SK-N-SH treated with all-trans-retinoic acid at 6 μM for 48 hours (cell line): ENCODE results near the gene DBR1.

Experiments
- ATAC-seq: fragments of 200-7000 bp; cut with Tn5 transposase; 3 replicates; pipeline ENCODE4 v1.9.1; 2020; ENCODE audit warnings: mild to moderate bottlenecking, moderate library complexity
- ARNTL ChIP-seq: fragments of 450-650 bp; formaldehyde crosslinking; IDR thresholded peaks from 2 replicates; pipeline ENCODE4 v1.5.0; 2020; ENCODE audit warnings: low read depth, mild to moderate bottlenecking, moderate library complexity, borderline replicate concordance
- CREB5 ChIP-seq: fragments of 250-450 bp; sonication (Bioruptor Pico); IDR thresholded peaks from 2 replicates; pipeline ENCODE4 v1.5.1; 2020; ENCODE audit warnings: low read depth, mild to moderate bottlenecking, moderate library complexity
- CSDC2 ChIP-seq: fragments of 250-450 bp; sonication (Bioruptor Pico); IDR thresholded peaks from 2 replicates; pipeline ENCODE4 v1.5.0; 2020; ENCODE audit warnings: mild to moderate bottlenecking, moderate library complexity
- ESRRG ChIP-seq: fragments of 250-450 bp; sonication (Bioruptor Pico); IDR thresholded peaks from 2 replicates; pipeline ENCODE4 v1.6.1; 2021; ENCODE audit warnings: mild to moderate bottlenecking
- GLIS3 ChIP-seq: fragments of 250-450 bp; sonication (Bioruptor Pico); IDR thresholded peaks from 2 replicates; pipeline ENCODE4 v1.5.0; 2020; ENCODE audit warnings: mild to moderate bottlenecking, moderate library complexity
- ISL1 ChIP-seq: fragments of 250-450 bp; sonication (Bioruptor Pico); IDR thresholded peaks from 2 replicates; pipeline ENCODE4 v2.1.2; 2022; ENCODE audit warnings: mild to moderate bottlenecking, moderate library complexity
- OSR1 ChIP-seq: fragments of 250-450 bp; sonication (Bioruptor Pico); IDR thresholded peaks from 2 replicates; pipeline ENCODE4 v1.8.0; 2022; ENCODE audit warnings: moderate library complexity, mild to moderate bottlenecking, inconsistent platforms
- PATZ1 ChIP-seq: fragments of 250-450 bp; sonication (Bioruptor Pico); IDR thresholded peaks from 2 replicates; pipeline ENCODE4 v1.8.0; 2020; ENCODE audit warnings: mild to moderate bottlenecking, moderate library complexity, borderline replicate concordance
- POU6F1 ChIP-seq: fragments of 250-450 bp; sonication (Bioruptor Pico); IDR thresholded peaks from 2 replicates; pipeline ENCODE4 v1.8.0; 2021; ENCODE audit warnings: low read depth, mild to moderate bottlenecking, moderate library complexity, borderline replicate concordance
- PPARA ChIP-seq: fragments of 250-450 bp; sonication (Bioruptor Pico); IDR thresholded peaks from 2 replicates; pipeline ENCODE4 v1.5.0; 2020; ENCODE audit warnings: mild to moderate bottlenecking, borderline replicate concordance
- RARB ChIP-seq: fragments of 250-450 bp; sonication (Bioruptor Pico); IDR thresholded peaks from 2 replicates; pipeline ENCODE4 v1.8.0; 2021; ENCODE audit warnings: mild to moderate bottlenecking, moderate library complexity
- SNAI2 ChIP-seq: fragments of 250-450 bp; sonication (Bioruptor Pico); IDR thresholded peaks from 2 replicates; pipeline ENCODE4 v1.5.0; 2020; ENCODE audit warnings: mild to moderate bottlenecking, moderate library complexity
- TCF4 ChIP-seq: fragments of 250-450 bp; sonication (Bioruptor Pico); IDR thresholded peaks from 2 replicates; pipeline ENCODE4 v1.8.0; 2021; ENCODE audit warnings: mild to moderate bottlenecking, moderate library complexity, borderline replicate concordance
- TOX ChIP-seq: fragments of 250-450 bp; sonication (Bioruptor Pico); IDR thresholded peaks from 2 replicates; pipeline ENCODE4 v1.8.0; 2021; ENCODE audit warnings: mild to moderate bottlenecking, moderate library complexity, borderline replicate concordance
- TSHZ2 ChIP-seq: fragments of 250-450 bp; sonication (Bioruptor Pico); IDR thresholded peaks from 2 replicates; pipeline ENCODE4 v1.5.0; 2020; ENCODE audit warnings: mild to moderate bottlenecking, moderate library complexity
- ZC3H10 ChIP-seq: fragments of 250-450 bp; sonication (Bioruptor Pico); IDR thresholded peaks from 2 replicates; pipeline ENCODE4 v1.5.1; 2021; ENCODE audit warnings: mild to moderate bottlenecking, moderate library complexity
- ZFP3 ChIP-seq: fragments of 250-450 bp; sonication (Bioruptor Pico); IDR thresholded peaks from 2 replicates; pipeline ENCODE4 v1.5.0; 2020; ENCODE audit warnings: mild to moderate bottlenecking, moderate library complexity
- ZFP30 ChIP-seq: fragments of 450-650 bp; formaldehyde crosslinking; IDR thresholded peaks from 2 replicates; pipeline ENCODE4 v1.5.0; 2022; ENCODE audit warnings: mild to moderate bottlenecking, moderate library complexity
- ZNF565 ChIP-seq: fragments of 450-650 bp; formaldehyde crosslinking; conservative IDR thresholded peaks from 2 replicates; pipeline ENCODE4 v1.5.0; 2020; ENCODE audit warnings: low read depth, mild to moderate bottlenecking, moderate library complexity
- ZNF70 ChIP-seq: fragments of 450-650 bp; formaldehyde crosslinking; IDR thresholded peaks from 2 replicates; pipeline ENCODE4 v1.5.0; 2020; ENCODE audit warnings: mild to moderate bottlenecking, moderate library complexity
- ZNF8 ChIP-seq: fragments of 450-650 bp; formaldehyde crosslinking; IDR thresholded peaks from 2 replicates; pipeline ENCODE4 v1.5.0; 2020; ENCODE audit warnings: mild to moderate bottlenecking, moderate library complexity

DBR1 gene

GRCh38 chr3:138114988-138115971, 59.4 kb downstream of the DBR1 start, which contains the start of gene DZIP1L:
Gene DZIP1L, minus strand, starts transcription at chr3:138115608. Its CDS starts 11,637 bp downstream, at chr3:138103971.
- peak; percentile 89 for ATAC-seq
- TF ChIP-seq OSR1 (CRISPR knock-in tag) (no peak), ZFP3 (CRISPR knock-in tag) (peak; percentile 87), RARB (CRISPR knock-in tag) (no peak)

GRCh38 chr3:138114431-138114918, 60.2 kb downstream of the DBR1 start:
- peak; percentile 17 for ATAC-seq
- TF ChIP-seq PPARA (CRISPR knock-in tag), result no peak
- no peak for TF ChIP-seq OSR1 (CRISPR knock-in tag)
- no peak for TF ChIP-seq TSHZ2 (CRISPR knock-in tag)
- TF ChIP-seq PATZ1 (CRISPR knock-in tag), result no peak
- TF ChIP-seq ZNF70 (CRISPR knock-in tag), result no peak
- no peak for TF ChIP-seq TOX (CRISPR knock-in tag)
- no peak for TF ChIP-seq ZNF565 (CRISPR knock-in tag)
- no peak for TF ChIP-seq CSDC2
- no peak for TF ChIP-seq SNAI2 (CRISPR knock-in tag)
- no peak for TF ChIP-seq ESRRG (CRISPR knock-in tag)
- no peak for TF ChIP-seq ZNF8
- TF ChIP-seq TCF4 (CRISPR knock-in tag), result no peak
- TF ChIP-seq ZC3H10 (CRISPR knock-in tag), result no peak
- TF ChIP-seq POU6F1 (CRISPR knock-in tag), result no peak
- TF ChIP-seq ZFP30 (CRISPR knock-in tag), result no peak
- TF ChIP-seq CREB5 (CRISPR knock-in tag), result no peak
- TF ChIP-seq RARB (CRISPR knock-in tag), result no peak

GRCh38 chr3:138113326-138113725, 61.4 kb downstream of the DBR1 start:
- no peak for TF ChIP-seq ZFP3 (CRISPR knock-in tag)
- TF ChIP-seq SNAI2 (CRISPR knock-in tag), result no peak
- TF ChIP-seq PATZ1 (CRISPR knock-in tag), result no peak
- no peak for TF ChIP-seq POU6F1 (CRISPR knock-in tag)
- no peak for TF ChIP-seq ZC3H10 (CRISPR knock-in tag)
- no peak for TF ChIP-seq ISL1
- no peak for TF ChIP-seq ARNTL
- no peak for TF ChIP-seq RARB (CRISPR knock-in tag)
- no peak for TF ChIP-seq ZNF8
- no peak for TF ChIP-seq GLIS3
- no peak for TF ChIP-seq TOX (CRISPR knock-in tag)
- no peak for TF ChIP-seq OSR1 (CRISPR knock-in tag)
- TF ChIP-seq CREB5 (CRISPR knock-in tag), result no peak
- ATAC-seq, result no peak
